Stimulated activated CD8-positive, alpha-beta memory T cell treated with anti-CD3 and anti-CD28 coated beads, Interleukin-4, amount 100 ng/mL, for 48 hours (primary cell): Measurements from ENCODE around the gene RNF223.

Experiments used
- DNase-seq: peaks from one replicate; pipeline ENCODE4 v3.0.0-alpha.2; 2020

Gene RNF223

DNA sequence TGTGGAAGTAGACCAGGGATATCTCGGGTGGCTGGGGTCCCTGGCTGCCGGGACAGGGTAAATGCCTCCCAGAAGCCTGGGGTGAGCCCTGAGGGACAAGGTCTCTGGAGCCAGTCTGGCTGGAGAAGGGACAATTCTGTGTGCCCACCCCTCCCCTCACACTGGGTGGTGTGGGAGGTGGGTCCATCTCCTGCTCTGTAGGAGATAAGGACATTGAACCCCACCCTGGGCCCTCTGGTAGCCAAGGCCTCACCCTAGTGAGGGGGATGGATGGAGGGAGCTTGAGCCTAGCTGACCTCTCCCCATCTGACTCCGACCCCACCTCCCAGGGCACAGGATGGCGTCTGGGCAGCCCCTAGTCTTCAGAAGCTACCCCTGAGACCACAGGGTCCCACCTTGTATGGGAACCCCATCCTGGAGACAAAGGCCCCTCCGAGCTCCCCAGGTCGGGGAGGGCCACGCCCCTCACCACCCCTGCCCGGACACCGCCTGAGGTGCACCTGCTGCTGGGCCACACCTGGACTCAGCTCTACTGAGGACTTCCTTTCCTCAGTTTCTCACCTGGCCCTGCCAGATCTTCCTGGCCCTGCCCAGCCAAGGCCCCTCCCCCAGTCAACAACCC is 49.8 kb downstream of the RNF223 start:
- DNase-seq, result no peak

DNA sequence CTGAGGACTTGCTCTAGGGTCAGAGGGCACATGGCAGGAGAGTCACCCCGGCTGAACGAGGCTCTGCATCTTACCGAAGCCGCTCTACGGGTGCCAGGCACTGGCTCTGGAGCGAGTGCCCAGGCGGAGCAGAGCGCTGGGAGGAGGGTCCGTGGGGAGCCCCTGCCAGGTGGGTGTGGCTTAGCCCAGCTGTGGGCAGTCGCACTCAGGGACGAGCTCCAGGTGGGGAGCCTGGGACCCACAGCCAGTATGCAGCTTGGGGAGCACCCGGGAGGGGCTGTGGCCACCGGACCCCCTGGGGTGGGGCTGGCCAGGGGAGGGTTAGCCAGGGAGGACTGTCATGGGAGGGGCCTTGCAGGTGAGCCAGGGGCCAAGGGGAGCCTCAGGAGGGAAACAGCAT is 50.4 kb downstream of the RNF223 start:
- no peak for DNase-seq

DNA sequence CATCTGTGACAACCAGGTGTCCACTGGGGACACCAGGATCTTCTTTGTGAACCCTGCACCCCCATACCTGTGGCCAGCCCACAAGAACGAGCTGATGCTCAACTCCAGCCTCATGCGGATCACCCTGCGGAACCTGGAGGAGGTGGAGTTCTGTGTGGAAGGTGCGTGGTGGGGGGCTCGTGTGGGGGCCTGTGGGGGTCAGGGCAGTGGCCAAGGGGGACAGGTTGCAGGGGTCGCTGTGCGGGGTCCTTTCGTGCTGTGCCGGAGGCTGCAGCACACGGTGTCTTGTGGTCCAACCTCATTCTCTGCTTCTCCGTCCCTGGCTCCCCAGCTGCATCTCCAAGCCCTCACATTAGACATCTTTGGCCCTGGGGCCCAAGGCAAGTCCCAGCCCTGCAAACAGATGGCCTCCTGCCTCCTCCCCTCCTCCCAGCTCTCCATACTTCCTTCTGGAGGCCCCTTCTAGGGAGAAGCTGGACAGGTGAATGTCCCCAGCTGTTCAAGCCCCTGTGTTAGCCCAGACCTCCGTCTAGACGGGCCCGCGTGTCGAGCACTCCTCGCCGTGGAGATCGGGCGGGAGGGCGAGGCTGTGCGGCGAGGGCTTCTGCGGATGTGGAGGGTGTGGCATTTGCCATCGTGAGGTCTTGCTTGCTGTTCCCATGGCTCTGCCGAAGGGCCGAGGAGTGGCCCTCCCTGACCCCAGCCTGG is 51.6 kb downstream of the RNF223 start:
- DNase-seq, result no peak

DNA sequence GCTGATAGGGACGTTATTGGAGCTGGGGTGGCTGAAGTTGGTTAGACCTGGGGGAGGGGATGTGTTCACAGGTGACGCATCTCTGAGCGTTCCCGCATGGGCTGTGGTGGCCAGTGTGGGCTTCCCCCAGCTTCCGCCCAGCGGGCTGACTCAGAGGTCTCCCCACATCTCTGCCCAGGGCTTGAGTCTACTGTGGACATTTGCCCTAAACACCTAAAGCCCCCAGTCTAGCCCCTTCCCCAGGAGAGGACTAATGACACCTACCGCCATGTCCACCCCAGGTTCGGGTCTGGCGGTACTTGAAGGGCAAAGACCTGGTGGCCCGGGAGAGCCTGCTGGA is 52.2 kb downstream of the RNF223 start:
- DNase-seq, result no peak

DNA sequence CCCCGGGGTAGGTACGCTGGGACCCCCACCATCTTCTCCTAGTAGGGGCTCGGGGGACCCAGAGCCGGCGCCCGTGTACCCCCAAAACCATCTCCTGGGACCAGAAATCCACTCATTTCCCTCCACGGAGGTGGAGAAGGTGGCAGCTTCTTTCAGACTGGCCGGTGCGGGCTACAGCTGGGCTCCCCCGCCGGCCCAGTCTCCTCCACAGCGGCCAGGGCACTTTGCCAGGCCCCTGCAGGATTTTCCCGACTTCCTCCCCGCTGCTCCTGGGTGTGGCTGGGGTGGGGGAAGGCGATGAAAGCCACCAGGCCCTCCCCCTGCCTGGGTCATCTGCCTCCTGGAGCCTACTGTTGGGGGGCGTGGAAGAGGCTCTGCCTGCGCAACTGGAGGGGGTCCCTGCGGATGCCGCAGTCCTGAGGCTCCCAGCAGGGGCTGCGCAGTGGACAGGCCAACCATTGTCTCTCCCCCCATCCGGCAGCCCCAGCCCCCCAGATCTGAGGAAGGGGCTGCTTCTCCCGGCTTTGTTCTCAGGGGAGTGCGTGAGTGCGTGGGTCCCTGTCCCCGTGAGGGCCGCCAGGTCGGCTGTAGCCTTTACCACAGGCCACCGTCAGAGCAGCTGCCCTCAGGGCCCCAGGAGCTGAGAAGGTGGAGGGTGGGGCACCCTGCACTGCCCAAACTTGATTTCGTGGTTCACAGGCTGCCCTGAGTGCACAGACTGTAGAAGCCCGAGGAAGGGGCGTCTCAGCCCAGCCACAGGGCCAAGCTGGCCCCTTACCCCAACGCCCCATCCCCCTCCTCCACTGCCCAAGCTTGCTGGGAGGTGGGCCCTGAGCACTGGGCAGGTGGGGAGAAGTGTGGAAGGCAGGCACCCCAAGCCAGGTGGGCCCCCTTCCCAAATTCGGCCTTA is 52.8 kb downstream of the RNF223 start:
- no peak for DNase-seq
